Activated T-cell treated with anti-CD3 and anti-CD28 coated beads, Interleukin-2, amount 50 U/mL, for 4 hours (primary cell): ENCODE results near the gene ANTXRL. TPM values are rescaled to one million over a fixed set of nuclear protein-coding genes. Genes with fewer than 3 reads are reported as not detected.
A peak's percentile ranks its signal among the peaks of the same experiment; 100 is the strongest.
"Not testable (repeated sequence)": the region's sequence is repeated elsewhere in the genome, so short reads cannot be mapped to it uniquely, and the experiment has no call there.

Source experiments
- ATAC-seq, 2 donors: fragments of 200-7000 bp; cut with Tn5 transposase; one replicate each; pipeline ENCODE4 v1.10.0; 2021
- DNase-seq: peaks from one replicate; pipeline ENCODE4 v3.0.0-alpha.2; 2020
- H3K27me3 Mint-ChIP-seq: one replicate; pipeline ENCODE4 v1.8.0; 2021; ENCODE audit warnings: low read depth, mixed read lengths
- H3K36me3 Mint-ChIP-seq: one replicate; pipeline ENCODE4 v1.8.0; 2022; ENCODE audit warnings: mixed read lengths; ENCODE audit not compliant: insufficient read depth
- H3K4me1 Mint-ChIP-seq: one replicate; pipeline ENCODE4 v1.8.0; 2021; ENCODE audit warnings: low read depth, mixed read lengths
- H3K4me3 Mint-ChIP-seq: one replicate; pipeline ENCODE4 v1.8.0; 2021; ENCODE audit warnings: mild to moderate bottlenecking, moderate library complexity, mixed read lengths
- H3K9me3 Mint-ChIP-seq: one replicate; pipeline ENCODE4 v1.8.0; 2021; ENCODE audit warnings: mixed read lengths
- total RNA-seq, 3 donors: library from RNA; stranded (reverse); gene quantifications; one replicate each; pipeline ENCODE4 v1.2.1, GENCODE V29; 2021

The ANTXRL gene
- total RNA-seq, 3 donors from 2014 or later, result not detected

GRCh38 chr10:46328853-46329689 is 42.3 kb downstream of the ANTXRL start:
- H3K27me3 Mint-ChIP-seq, result peaks cover 6% of the 10 kb centered on the region
- no peak for DNase-seq
- no peaks in the 10 kb centered on the region for H3K4me1 Mint-ChIP-seq
- no peak overlapping the region for H3K4me3 Mint-ChIP-seq
- ATAC-seq, result no peak
- H3K9me3 Mint-ChIP-seq, result no peaks in the 10 kb centered on the region
- H3K36me3 Mint-ChIP-seq, result no peaks in the 10 kb centered on the region

- Mint-ChIP-seq H3K36me3 (no peaks in the 10 kb centered on the region), H3K4me1 (no peaks in the 10 kb centered on the region), H3K4me3 (no peak overlapping the region), H3K9me3 (no peaks in the 10 kb centered on the region), H3K27me3 (peaks cover 6% of the 10 kb centered on the region)
- DNase-seq, result no peak
- no peak for ATAC-seq
Observed at GRCh38 chr10:46329690-46330016, 42.9 kb downstream of the ANTXRL start.

- Mint-ChIP-seq H3K9me3 (no peaks in the 10 kb centered on the region), H3K36me3 (no peaks in the 10 kb centered on the region), H3K4me1 (no peaks in the 10 kb centered on the region), H3K4me3 (no peak overlapping the region), H3K27me3 (peaks cover 6% of the 10 kb centered on the region)
- no peak for ATAC-seq
- no peak for DNase-seq
Observed at GRCh38 chr10:46330894-46331293, 44.1 kb downstream of the ANTXRL start.

GRCh38 chr10:46365484-46365883 is 78.7 kb downstream of the ANTXRL start:
- not testable (repeated sequence) for H3K27me3 Mint-ChIP-seq, H3K4me3 Mint-ChIP-seq, DNase-seq, H3K9me3 Mint-ChIP-seq, H3K4me1 Mint-ChIP-seq, ATAC-seq, H3K36me3 Mint-ChIP-seq

- H3K9me3 Mint-ChIP-seq, ATAC-seq, H3K36me3 Mint-ChIP-seq, H3K4me1 Mint-ChIP-seq, DNase-seq, H3K4me3 Mint-ChIP-seq, H3K27me3 Mint-ChIP-seq: not testable (repeated sequence)
Observed at GRCh38 chr10:46367209-46367608, 80.4 kb downstream of the ANTXRL start.

GRCh38 chr10:46367666-46368240 is 81.0 kb downstream of the ANTXRL start:
- ATAC-seq, H3K9me3 Mint-ChIP-seq, DNase-seq, H3K36me3 Mint-ChIP-seq, H3K4me3 Mint-ChIP-seq, H3K27me3 Mint-ChIP-seq, H3K4me1 Mint-ChIP-seq: not testable (repeated sequence)

GRCh38 chr10:46368956-46369355 is 82.2 kb downstream of the ANTXRL start:
- not testable (repeated sequence) for H3K9me3 Mint-ChIP-seq, ATAC-seq, H3K36me3 Mint-ChIP-seq, H3K4me1 Mint-ChIP-seq, DNase-seq, H3K27me3 Mint-ChIP-seq, H3K4me3 Mint-ChIP-seq

GRCh38 chr10:46374410-46374809 is 87.6 kb downstream of the ANTXRL start:
- H3K4me3 Mint-ChIP-seq, DNase-seq, H3K9me3 Mint-ChIP-seq, H3K4me1 Mint-ChIP-seq, ATAC-seq, H3K36me3 Mint-ChIP-seq, H3K27me3 Mint-ChIP-seq: not testable (repeated sequence)

GRCh38 chr10:46375406-46375805 is 88.6 kb downstream of the ANTXRL start, which contains the start of gene ANXA8L1:
Gene ANXA8L1, plus strand, starts transcription at chr10:46375776. Its CDS starts 76 bp downstream, at chr10:46375852.
- not testable (repeated sequence) for H3K27me3 Mint-ChIP-seq, ATAC-seq, H3K4me3 Mint-ChIP-seq, DNase-seq, H3K36me3 Mint-ChIP-seq, H3K4me1 Mint-ChIP-seq, H3K9me3 Mint-ChIP-seq

GRCh38 chr10:46377022-46377421 is 90.2 kb downstream of the ANTXRL start:
- ATAC-seq, H3K4me3 Mint-ChIP-seq, H3K27me3 Mint-ChIP-seq, DNase-seq, H3K36me3 Mint-ChIP-seq, H3K4me1 Mint-ChIP-seq, H3K9me3 Mint-ChIP-seq: not testable (repeated sequence)

GRCh38 chr10:46377651-46378050 is 90.9 kb downstream of the ANTXRL start:
- H3K27me3 Mint-ChIP-seq, H3K9me3 Mint-ChIP-seq, H3K4me3 Mint-ChIP-seq, ATAC-seq, DNase-seq, H3K4me1 Mint-ChIP-seq, H3K36me3 Mint-ChIP-seq: not testable (repeated sequence)

- H3K27me3 Mint-ChIP-seq, H3K9me3 Mint-ChIP-seq, H3K36me3 Mint-ChIP-seq, DNase-seq, H3K4me1 Mint-ChIP-seq, H3K4me3 Mint-ChIP-seq: not testable (repeated sequence)
- ATAC-seq, result peak in 1 of 2 donors; percentile 68
Observed at GRCh38 chr10:46378108-46378507, 91.3 kb downstream of the ANTXRL start.

GRCh38 chr10:46379233-46379848 is 92.5 kb downstream of the ANTXRL start:
- not testable (repeated sequence) for H3K27me3 Mint-ChIP-seq, ATAC-seq, H3K4me3 Mint-ChIP-seq, DNase-seq, H3K9me3 Mint-ChIP-seq, H3K4me1 Mint-ChIP-seq, H3K36me3 Mint-ChIP-seq
